Activated CD8-positive, alpha-beta T cell treated with anti-CD3 and anti-CD28 coated beads for 36 hours (primary cell): ENCODE measurements around the gene RRM1. TPM values are rescaled to one million over a fixed set of nuclear protein-coding genes. Genes with fewer than 3 reads are reported as not detected.
"Not testable (repeated sequence)": the region's sequence is repeated elsewhere in the genome, so short reads cannot be mapped to it uniquely, and the experiment has no call there.

Experiments
- ATAC-seq: fragments of 200-7000 bp; cut with Tn5 transposase; one replicate; pipeline ENCODE4 v1.10.0; 2021; ENCODE audit warnings: mild to moderate bottlenecking, moderate library complexity
- CTCF ChIA-PET: fragments of 350-600 bp; sonication (Branson Sonifier 250); formaldehyde crosslinking; loops from one replicate; lab custom pipeline; 2021; ENCODE audit warnings: antibody characterized with exemption; lab: Charles Lee
- POLR2A ChIA-PET: fragments of 350-600 bp; sonication (Branson Sonifier 250); formaldehyde crosslinking; loops from one replicate; lab custom pipeline; 2021; ENCODE audit warnings: antibody characterized with exemption; lab: Charles Lee
- DNase-seq: peaks from one replicate; pipeline ENCODE4 v3.0.0-alpha.2; 2020
- H3K27ac Mint-ChIP-seq: one replicate; pipeline ENCODE4 v1.8.0; 2021; ENCODE audit warnings: mild to moderate bottlenecking, mixed read lengths
- H3K27me3 Mint-ChIP-seq: one replicate; pipeline ENCODE4 v1.8.0; 2021; ENCODE audit warnings: mixed read lengths
- H3K36me3 Mint-ChIP-seq: one replicate; pipeline ENCODE4 v1.8.0; 2021; ENCODE audit warnings: low read depth, mixed read lengths
- H3K4me1 Mint-ChIP-seq: one replicate; pipeline ENCODE4 v1.8.0; 2021; ENCODE audit warnings: low read depth, mixed read lengths
- H3K4me3 Mint-ChIP-seq: one replicate; pipeline ENCODE4 v1.8.0; 2021; ENCODE audit warnings: mild to moderate bottlenecking, moderate library complexity, mixed read lengths
- H3K9me3 Mint-ChIP-seq: one replicate; pipeline ENCODE4 v1.8.0; 2021; ENCODE audit warnings: mixed read lengths
- intact Hi-C: fragments of 100-400 bp; cut with micrococcal nuclease; formaldehyde crosslinking; loops from one replicate; pipeline ENCODE4 v1.10.0; 2022
- total RNA-seq, 2 experiments: library from RNA; stranded (reverse); gene quantifications; one replicate each; pipeline ENCODE4 v1.2.3, GENCODE V29; 2021
- TF ChIP-seq, protein P1 (sequence below): fragments of 200-600 bp; IDR thresholded peaks from one replicate; pipeline ENCODE4 v1.8.0; 2022; ENCODE audit warnings: antibody characterized with exemption, mild to moderate bottlenecking

Gene RRM1
- total RNA-seq, 2 experiments from 2014 or later = 192 to 194 TPM

- CTCF ChIA-PET = no interaction called here
- TF ChIP-seq, protein P1, sequence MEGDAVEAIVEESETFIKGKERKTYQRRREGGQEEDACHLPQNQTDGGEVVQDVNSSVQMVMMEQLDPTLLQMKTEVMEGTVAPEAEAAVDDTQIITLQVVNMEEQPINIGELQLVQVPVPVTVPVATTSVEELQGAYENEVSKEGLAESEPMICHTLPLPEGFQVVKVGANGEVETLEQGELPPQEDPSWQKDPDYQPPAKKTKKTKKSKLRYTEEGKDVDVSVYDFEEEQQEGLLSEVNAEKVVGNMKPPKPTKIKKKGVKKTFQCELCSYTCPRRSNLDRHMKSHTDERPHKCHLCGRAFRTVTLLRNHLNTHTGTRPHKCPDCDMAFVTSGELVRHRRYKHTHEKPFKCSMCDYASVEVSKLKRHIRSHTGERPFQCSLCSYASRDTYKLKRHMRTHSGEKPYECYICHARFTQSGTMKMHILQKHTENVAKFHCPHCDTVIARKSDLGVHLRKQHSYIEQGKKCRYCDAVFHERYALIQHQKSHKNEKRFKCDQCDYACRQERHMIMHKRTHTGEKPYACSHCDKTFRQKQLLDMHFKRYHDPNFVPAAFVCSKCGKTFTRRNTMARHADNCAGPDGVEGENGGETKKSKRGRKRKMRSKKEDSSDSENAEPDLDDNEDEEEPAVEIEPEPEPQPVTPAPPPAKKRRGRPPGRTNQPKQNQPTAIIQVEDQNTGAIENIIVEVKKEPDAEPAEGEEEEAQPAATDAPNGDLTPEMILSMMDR = no peak
- H3K36me3 Mint-ChIP-seq = no peaks in the 10 kb centered on the region
- no peak for DNase-seq
- no peaks in the 10 kb centered on the region for H3K27me3 Mint-ChIP-seq
- H3K4me1 Mint-ChIP-seq = no peaks in the 10 kb centered on the region
- intact Hi-C loops = no loop called here
- H3K4me3 Mint-ChIP-seq = no peak overlapping the region
- POLR2A ChIA-PET = no interaction called here
- H3K9me3 Mint-ChIP-seq = no peaks in the 10 kb centered on the region
- no peak overlapping the region for H3K27ac Mint-ChIP-seq
- no peak for ATAC-seq
Observed at GRCh38 chr11:4154503-4154902, 59.9 kb downstream of the RRM1 start.

DNA sequence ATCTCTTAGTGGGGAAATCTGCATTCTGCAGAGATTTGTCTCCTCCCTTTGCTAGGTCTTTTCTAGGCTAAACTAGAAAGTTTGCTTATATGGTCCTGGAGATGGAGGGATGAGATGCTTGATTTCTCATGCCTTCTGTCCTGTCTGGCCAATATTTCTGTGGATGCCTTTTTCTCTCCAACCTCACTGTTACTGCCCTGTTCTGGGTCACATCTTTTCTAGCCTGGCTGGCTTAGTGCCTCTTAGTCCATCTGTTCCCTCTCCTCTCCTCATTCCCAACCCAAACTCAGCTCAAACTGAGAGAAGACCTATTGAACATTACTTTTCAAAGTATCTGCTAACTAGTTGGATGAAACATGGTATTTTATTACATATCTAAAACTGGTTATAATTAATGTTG is 62.0 kb downstream of the RRM1 start:
- no peaks in the 10 kb centered on the region for H3K27me3 Mint-ChIP-seq
- H3K36me3 Mint-ChIP-seq = no peaks in the 10 kb centered on the region
- H3K4me3 Mint-ChIP-seq = no peak overlapping the region
- DNase-seq (no peak), ATAC-seq (no peak)
- intact Hi-C loops = no loop called here
- no peaks in the 10 kb centered on the region for H3K9me3 Mint-ChIP-seq
- no peak overlapping the region for H3K27ac Mint-ChIP-seq
- ChIA-PET POLR2A (no interaction called here), CTCF (no interaction called here)
- TF ChIP-seq, protein P1 = no peak
- no peaks in the 10 kb centered on the region for H3K4me1 Mint-ChIP-seq

DNA sequence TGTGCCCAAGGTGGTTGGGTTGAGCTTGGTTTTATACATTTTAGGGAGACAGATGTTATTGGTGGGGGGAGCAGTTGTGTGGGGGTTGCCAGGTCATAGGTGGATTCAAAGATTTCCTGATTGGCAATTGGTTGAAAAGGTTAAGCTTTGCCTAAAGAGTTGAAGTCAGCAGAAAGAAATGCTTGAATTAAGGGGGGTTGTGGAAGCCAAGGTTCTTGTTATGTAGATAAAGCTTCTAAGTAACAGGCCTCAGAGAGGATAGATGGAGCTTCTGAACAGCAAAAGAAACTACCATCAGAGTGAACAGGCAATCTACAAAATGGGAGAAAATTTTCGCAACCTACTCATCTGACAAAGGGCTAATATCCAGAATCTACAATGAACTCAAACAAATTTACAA is 64.2 kb downstream of the RRM1 start:
- H3K36me3 Mint-ChIP-seq, ATAC-seq, H3K9me3 Mint-ChIP-seq, POLR2A ChIA-PET, intact Hi-C loops, H3K4me3 Mint-ChIP-seq, DNase-seq, H3K27ac Mint-ChIP-seq, H3K27me3 Mint-ChIP-seq, H3K4me1 Mint-ChIP-seq: not testable (repeated sequence)
- CTCF ChIA-PET = interaction anchor here (1.0 kb wide), 1 partner anchor 28 kb away, joined by 4 read pairs; no protein-coding TSS in a partner anchor

DNA sequence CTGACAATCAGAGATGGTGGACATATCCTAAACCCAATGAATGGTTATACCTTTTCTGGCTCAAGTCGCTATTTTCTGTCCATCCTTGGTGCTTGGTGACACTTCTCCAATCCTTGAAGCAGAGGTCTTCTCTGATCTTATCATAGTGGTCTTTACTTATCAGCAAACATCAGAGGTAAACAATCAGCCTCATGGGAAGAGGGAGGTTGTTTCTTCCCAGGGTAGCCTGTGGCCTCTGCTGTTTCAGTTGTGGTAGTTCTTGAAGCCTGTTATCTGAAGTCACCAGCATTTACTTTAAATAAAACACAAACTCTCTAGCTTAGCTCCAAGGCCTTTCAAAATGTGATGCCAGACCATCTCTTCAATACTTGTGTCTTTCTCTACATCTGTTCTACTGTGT is 66.7 kb downstream of the RRM1 start:
- TF ChIP-seq, protein P1 = no peak
- Mint-ChIP-seq H3K27me3 (no peaks in the 10 kb centered on the region), H3K4me3 (no peak overlapping the region), H3K9me3 (no peaks in the 10 kb centered on the region), H3K27ac (no peak overlapping the region), H3K4me1 (no peaks in the 10 kb centered on the region), H3K36me3 (no peaks in the 10 kb centered on the region)
- CTCF ChIA-PET = interaction anchor here (2.1 kb wide), 1 partner anchor 26 kb away, joined by 8 read pairs; no protein-coding TSS in a partner anchor
- POLR2A ChIA-PET = no interaction called here
- ATAC-seq (no peak), DNase-seq (no peak)
- intact Hi-C loops = no loop called here

GRCh38 chr11:4164884-4165590 is 70.4 kb downstream of the RRM1 start:
- Mint-ChIP-seq H3K27me3 (no peaks in the 10 kb centered on the region), H3K4me3 (no peak overlapping the region), H3K27ac (no peak overlapping the region), H3K4me1 (no peaks in the 10 kb centered on the region), H3K9me3 (no peaks in the 10 kb centered on the region), H3K36me3 (no peaks in the 10 kb centered on the region)
- ChIA-PET CTCF (no interaction called here), POLR2A (no interaction called here)
- DNase-seq = no peak
- no peak for ATAC-seq
- intact Hi-C loops = no loop called here
- TF ChIP-seq, protein P1 = no peak
